Measurements from ENCODE around the gene STX4.

DNA sequence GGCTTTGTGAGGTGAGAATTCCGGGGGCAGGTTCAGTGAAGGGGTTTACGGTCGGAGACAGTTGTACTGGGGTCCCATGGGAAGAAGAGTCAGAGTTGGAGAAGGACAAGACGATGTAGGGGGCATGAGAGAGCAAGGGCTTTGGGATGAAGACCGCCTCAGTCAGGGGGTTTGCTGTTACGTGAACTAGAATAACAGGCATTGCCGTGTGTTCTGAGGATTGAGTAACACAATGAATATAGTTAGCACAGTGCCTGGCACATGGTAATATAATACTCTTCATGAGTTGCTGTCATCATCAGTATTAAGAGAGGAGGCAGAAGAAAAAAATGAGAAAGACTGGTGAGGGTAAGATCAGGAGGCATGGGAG, 41.4 kb downstream of the STX4 start:
- TF ChIP-seq YY1 (IDR thresholded peaks at IDR 0.05; ENCODE audit: insufficient read depth, insufficient read length): no peak
- TF ChIP-seq SUZ12 (IDR thresholded peaks at IDR 0.05; ENCODE audit: extremely low read depth, insufficient read depth, insufficient read length): no peak

All from NT2/D1 (cell line).